ENCODE data around the gene SHISAL2B.

DNA sequence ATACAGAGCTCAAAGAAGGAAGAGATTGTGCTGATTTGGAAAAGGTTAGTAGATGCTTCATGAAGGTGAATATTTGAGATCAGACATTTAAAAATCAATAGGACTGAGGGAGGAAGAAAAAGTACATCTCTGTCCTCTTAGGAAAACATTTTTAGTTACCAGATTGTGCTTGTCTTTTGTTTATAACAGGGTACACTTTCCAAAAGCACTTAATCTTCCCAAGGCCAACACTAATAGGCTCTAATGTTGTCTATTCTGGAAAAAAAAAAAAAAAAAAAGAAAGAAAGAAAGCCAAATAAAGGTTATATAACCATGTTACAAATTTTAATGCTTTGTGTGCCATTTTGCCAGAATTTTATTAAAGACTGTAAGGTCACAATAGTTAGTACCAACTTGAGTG, 45.5 kb upstream of the SHISAL2B start:
- TF ChIP-seq, protein P1, sequence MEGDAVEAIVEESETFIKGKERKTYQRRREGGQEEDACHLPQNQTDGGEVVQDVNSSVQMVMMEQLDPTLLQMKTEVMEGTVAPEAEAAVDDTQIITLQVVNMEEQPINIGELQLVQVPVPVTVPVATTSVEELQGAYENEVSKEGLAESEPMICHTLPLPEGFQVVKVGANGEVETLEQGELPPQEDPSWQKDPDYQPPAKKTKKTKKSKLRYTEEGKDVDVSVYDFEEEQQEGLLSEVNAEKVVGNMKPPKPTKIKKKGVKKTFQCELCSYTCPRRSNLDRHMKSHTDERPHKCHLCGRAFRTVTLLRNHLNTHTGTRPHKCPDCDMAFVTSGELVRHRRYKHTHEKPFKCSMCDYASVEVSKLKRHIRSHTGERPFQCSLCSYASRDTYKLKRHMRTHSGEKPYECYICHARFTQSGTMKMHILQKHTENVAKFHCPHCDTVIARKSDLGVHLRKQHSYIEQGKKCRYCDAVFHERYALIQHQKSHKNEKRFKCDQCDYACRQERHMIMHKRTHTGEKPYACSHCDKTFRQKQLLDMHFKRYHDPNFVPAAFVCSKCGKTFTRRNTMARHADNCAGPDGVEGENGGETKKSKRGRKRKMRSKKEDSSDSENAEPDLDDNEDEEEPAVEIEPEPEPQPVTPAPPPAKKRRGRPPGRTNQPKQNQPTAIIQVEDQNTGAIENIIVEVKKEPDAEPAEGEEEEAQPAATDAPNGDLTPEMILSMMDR (IDR thresholded peaks at IDR 0.05), result no peak
- TF ChIP-seq POLR2AphosphoS5 (IDR thresholded peaks at IDR 0.05) (no peak), POLR2A (IDR thresholded peaks at IDR 0.05) (no peak), EP300 (IDR thresholded peaks at IDR 0.05) (no peak)

All from suprapubic skin (tissue), 4 donors.